ENCODE measurements around the gene MAST4. TPM values are rescaled to one million over a fixed set of nuclear protein-coding genes. Genes with fewer than 3 reads are reported as not detected.

The MAST4 gene
- total RNA-seq (10 to 100 TPM; 25.1 to 39.0 (median 30.9) TPM), polyA plus RNA-seq (10 to 100 TPM; 11.3 to 21.7 TPM), total RNA-seq (73.8 reads per million, percentile 79 among the genes with 10 or more reads in this experiment)

DNA sequence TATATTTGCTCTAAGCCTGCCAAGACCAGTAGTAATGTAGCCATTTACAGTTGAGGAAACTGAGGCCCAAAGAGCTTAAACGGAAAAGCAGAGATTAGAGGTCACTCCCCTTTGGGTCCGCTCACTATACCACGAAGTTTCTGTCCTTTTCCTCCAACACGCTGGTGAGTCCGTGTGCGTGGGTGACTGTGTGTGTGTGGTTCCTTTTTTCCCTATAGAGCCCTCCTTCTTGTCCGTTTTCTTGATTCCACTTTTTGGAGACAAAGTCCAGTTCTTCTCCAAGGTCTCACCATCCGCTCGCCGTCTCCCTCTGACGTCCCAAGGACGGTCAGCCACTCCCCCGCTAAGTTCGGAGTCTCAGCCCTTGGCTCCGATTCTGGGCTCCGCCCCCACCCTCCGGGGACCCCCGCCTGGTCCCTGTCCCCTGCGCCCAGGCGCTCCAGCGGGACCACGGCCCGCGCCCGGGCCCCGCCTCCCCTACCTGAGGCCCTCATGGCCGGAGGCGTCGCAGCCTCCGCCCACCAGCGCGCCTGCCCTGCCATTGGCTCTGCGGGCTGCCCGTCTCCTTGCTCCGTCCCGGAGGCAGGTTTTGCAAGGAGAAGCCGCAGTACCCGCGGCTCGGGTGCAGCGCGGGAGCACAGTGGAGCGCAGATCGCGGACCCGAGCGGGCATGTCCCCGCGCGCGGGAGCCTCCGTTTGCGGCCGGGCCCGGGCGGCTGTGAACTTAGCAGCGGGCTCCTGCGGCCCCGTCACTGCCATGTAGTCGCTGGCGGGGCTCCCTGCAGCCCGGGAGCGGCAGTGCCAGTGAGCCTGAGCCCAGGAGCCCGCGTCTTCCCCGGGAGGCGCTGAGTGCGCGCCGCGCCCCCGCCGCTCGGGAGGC is at the start of gene MAST4:
Gene MAST4, plus strand, starts transcription at position 638 of the 880 bp plus-strand sequence. CDS start 263 bp downstream, outside the sequence.
- ATAC-seq: peak; percentile 86
- Mint-ChIP-seq H3K4me3 (peak within 1 kb of the TSS; percentile 75 to 91 (median 81)), H3K27me3 (peaks cover 42 to 77% (median 62%) of the 10 kb centered on the region in 5 donors), H3K4me1 (peaks cover 0 to 30% (median 19%) of the 10 kb centered on the region in 7 donors), H3K27ac (peak within 1 kb of the TSS in 1 of 9 donors; percentile 22), H3K9me3 (no peaks in the 10 kb centered on the region), H3K36me3 (no peaks in the 10 kb centered on the region)
- H3K4me1 ChIP-seq (ENCODE audit: control insufficient read depth in 2 of 2, insufficient read depth in 2 of 2, low read length in 2 of 2): peaks cover 0 to 14% of the 10 kb centered on the region in 2 donors
- ChIA-PET CTCF (no interaction called here), POLR2A (no interaction called here)
- peaks cover 3 to 5% of the 10 kb centered on the region in 2 donors for H3K27me3 ChIP-seq (ENCODE audit: control insufficient read depth in 2 of 2, insufficient read depth in 2 of 2, low read length in 2 of 2)
- no peaks in the 10 kb centered on the region for H3K36me3 ChIP-seq (ENCODE audit: control insufficient read depth in 2 of 3, insufficient read depth in 3 of 3, low read length in 3 of 3)
- DNase-seq: peak in 7 of 9 donors; percentile 1 to 81 (median 23)
- no peak within 1 kb of the TSS for H3K27ac ChIP-seq (ENCODE audit: low read depth, low read length)
- no peaks in the 10 kb centered on the region for H3K9me3 ChIP-seq (ENCODE audit: control insufficient read depth in 2 of 3, low read length in 3 of 3)
- intact Hi-C loops (cut with micrococcal nuclease): loop anchor here in 1 of 2 donors (2.0 to 5.0 kb wide), 2 partner anchors 37 to 74 kb away; no protein-coding TSS in a partner anchor
- H3K4me3 ChIP-seq (ENCODE audit: low read length): peak within 1 kb of the TSS; percentile 19

DNA sequence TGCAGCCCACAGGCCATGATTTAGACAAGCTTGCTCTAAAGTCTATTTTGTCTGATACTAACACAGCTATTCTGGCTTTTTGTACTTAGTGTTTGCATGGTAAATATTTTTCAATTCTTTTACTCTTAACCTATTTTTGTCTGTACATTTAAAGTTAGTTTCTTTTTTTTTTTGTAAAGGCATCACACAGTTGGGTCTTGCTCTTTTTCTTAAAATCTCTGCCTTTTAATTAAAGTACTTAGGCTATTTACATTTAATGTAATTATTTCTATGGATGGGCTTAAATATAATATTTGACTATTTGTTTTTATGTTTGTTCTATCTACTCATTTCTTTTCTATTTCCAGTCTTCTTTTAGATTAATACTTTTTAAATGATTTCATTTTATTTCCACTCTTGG is 49.7 kb upstream of the MAST4 start:
- Mint-ChIP-seq H3K27me3 (peaks cover 0 to 13% (median 0%) of the 10 kb centered on the region in 5 donors), H3K9me3 (peaks cover 2 to 24% (median 8%) of the 10 kb centered on the region in 11 donors), H3K27ac (no peak overlapping the region), H3K4me3 (no peak overlapping the region), H3K36me3 (no peaks in the 10 kb centered on the region), H3K4me1 (peaks cover 0 to 2% (median 0%) of the 10 kb centered on the region in 7 donors)
- DNase-seq: no peak
- Histone ChIP-seq H3K27ac (ENCODE audit: low read depth, low read length) (no peak overlapping the region), H3K9me3 (ENCODE audit: control insufficient read depth in 2 of 3, low read length in 3 of 3) (no peaks in the 10 kb centered on the region), H3K4me3 (ENCODE audit: low read length) (no peak overlapping the region), H3K27me3 (ENCODE audit: control insufficient read depth in 2 of 2, insufficient read depth in 2 of 2, low read length in 2 of 2) (peaks cover 0 to 1% of the 10 kb centered on the region in 2 donors), H3K4me1 (ENCODE audit: control insufficient read depth in 2 of 2, insufficient read depth in 2 of 2, low read length in 2 of 2) (no peaks in the 10 kb centered on the region), H3K36me3 (ENCODE audit: control insufficient read depth in 2 of 3, insufficient read depth in 3 of 3, low read length in 3 of 3) (no peaks in the 10 kb centered on the region)
- no peak for ATAC-seq
- POLR2A ChIA-PET: no interaction called here
- intact Hi-C loops (cut with micrococcal nuclease): no loop called here
- CTCF ChIA-PET: no interaction called here

GRCh38 chr5:66551338-66551737 is 44.9 kb upstream of the MAST4 start:
- H3K9me3 ChIP-seq (ENCODE audit: control insufficient read depth in 2 of 3, low read length in 3 of 3): no peaks in the 10 kb centered on the region
- H3K27me3 ChIP-seq (ENCODE audit: control insufficient read depth in 2 of 2, insufficient read depth in 2 of 2, low read length in 2 of 2): peaks cover 0 to 3% of the 10 kb centered on the region in 2 donors
- ChIA-PET POLR2A (no interaction called here), CTCF (no interaction called here)
- peaks cover 0 to 5% of the 10 kb centered on the region in 2 donors for H3K4me1 ChIP-seq (ENCODE audit: control insufficient read depth in 2 of 2, insufficient read depth in 2 of 2, low read length in 2 of 2)
- DNase-seq (no peak), ATAC-seq (no peak)
- H3K4me1 Mint-ChIP-seq: peaks cover 0 to 19% (median 0%) of the 10 kb centered on the region in 7 donors
- H3K36me3 Mint-ChIP-seq: peaks cover 0 to 4% (median 0%) of the 10 kb centered on the region in 5 donors
- H3K27ac Mint-ChIP-seq: no peak overlapping the region
- intact Hi-C loops (cut with micrococcal nuclease): loop anchor here in 1 of 2 donors (10.0 kb wide), 1 partner anchor 273 kb away; no protein-coding TSS in a partner anchor
- H3K4me3 ChIP-seq (ENCODE audit: low read length): no peak overlapping the region
- peaks cover 0 to 13% (median 4%) of the 10 kb centered on the region in 5 donors for H3K27me3 Mint-ChIP-seq
- no peak overlapping the region for H3K27ac ChIP-seq (ENCODE audit: low read depth, low read length)
- peaks cover 4 to 34% (median 9%) of the 10 kb centered on the region in 11 donors for H3K9me3 Mint-ChIP-seq
- H3K4me3 Mint-ChIP-seq: no peak overlapping the region
- no peaks in the 10 kb centered on the region for H3K36me3 ChIP-seq (ENCODE audit: control insufficient read depth in 2 of 3, insufficient read depth in 3 of 3, low read length in 3 of 3)

DNA sequence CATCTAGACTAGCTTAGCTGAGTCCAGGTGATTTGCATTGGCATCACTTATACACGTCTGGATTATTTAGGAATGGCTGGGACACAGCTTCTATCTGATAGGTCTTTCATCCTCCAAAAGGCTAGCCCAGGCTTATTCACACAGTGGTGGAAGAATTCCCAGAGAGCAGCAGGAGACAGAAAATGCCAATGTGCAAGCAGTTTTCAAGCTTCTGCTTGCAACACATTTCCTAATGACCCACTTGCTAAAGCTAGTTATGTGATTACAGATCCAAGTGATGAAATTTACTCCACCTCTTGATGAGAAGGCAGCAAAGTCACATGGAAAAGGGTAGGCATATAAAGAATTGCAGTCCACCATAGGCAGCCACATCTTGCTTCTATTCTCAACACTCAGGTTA is 44.2 kb upstream of the MAST4 start:
- intact Hi-C loops (cut with micrococcal nuclease): loop anchor here in 1 of 2 donors (10.0 kb wide), 1 partner anchor 273 kb away; no protein-coding TSS in a partner anchor
- H3K36me3 Mint-ChIP-seq: peaks cover 0 to 4% (median 0%) of the 10 kb centered on the region in 5 donors
- Histone ChIP-seq H3K4me1 (ENCODE audit: control insufficient read depth in 2 of 2, insufficient read depth in 2 of 2, low read length in 2 of 2) (peaks cover 0 to 5% of the 10 kb centered on the region in 2 donors), H3K9me3 (ENCODE audit: control insufficient read depth in 2 of 3, low read length in 3 of 3) (no peaks in the 10 kb centered on the region), H3K4me3 (ENCODE audit: low read length) (no peak overlapping the region), H3K27me3 (ENCODE audit: control insufficient read depth in 2 of 2, insufficient read depth in 2 of 2, low read length in 2 of 2) (peaks cover 0 to 3% of the 10 kb centered on the region in 2 donors), H3K36me3 (ENCODE audit: control insufficient read depth in 2 of 3, insufficient read depth in 3 of 3, low read length in 3 of 3) (no peaks in the 10 kb centered on the region), H3K27ac (ENCODE audit: low read depth, low read length) (no peak overlapping the region)
- CTCF ChIA-PET: no interaction called here
- ATAC-seq: no peak
- no peak overlapping the region for H3K27ac Mint-ChIP-seq
- H3K9me3 Mint-ChIP-seq: peaks cover 4 to 34% (median 9%) of the 10 kb centered on the region in 11 donors
- H3K4me1 Mint-ChIP-seq: peaks cover 0 to 19% (median 0%) of the 10 kb centered on the region in 7 donors
- POLR2A ChIA-PET: interaction anchor here (0.8 kb wide), 1 partner anchor 391 kb away, joined by 3 read pairs; no protein-coding TSS in a partner anchor
- no peak for DNase-seq
- H3K27me3 Mint-ChIP-seq: peaks cover 0 to 13% (median 4%) of the 10 kb centered on the region in 5 donors
- no peak overlapping the region for H3K4me3 Mint-ChIP-seq

DNA sequence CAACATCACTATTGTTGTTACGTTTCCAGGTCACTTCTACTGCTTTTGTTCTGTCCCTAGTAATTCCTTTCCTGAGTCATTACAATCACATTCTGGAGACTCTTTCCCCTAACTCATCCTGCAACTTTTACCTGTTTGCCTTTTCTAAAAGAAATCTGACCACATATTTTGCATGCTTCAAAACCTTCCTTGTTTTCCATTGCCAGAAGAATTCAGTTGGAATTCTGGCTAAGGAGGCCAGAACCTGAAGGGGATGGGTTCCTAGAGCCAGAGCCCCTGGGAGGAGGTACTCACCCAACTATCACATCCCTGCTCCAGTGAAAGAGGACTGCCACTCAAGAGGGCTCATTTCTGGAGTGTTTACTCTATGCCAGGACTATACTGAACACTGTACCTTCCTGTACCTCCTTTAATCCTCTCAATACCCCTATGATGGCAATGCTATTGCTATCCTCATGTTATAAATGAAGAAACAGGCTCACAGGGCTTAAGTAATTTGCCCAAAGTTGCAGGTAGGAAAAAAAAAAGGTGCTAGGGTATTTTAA is 42.8 kb upstream of the MAST4 start:
- ChIA-PET POLR2A (no interaction called here), CTCF (no interaction called here)
- no peak overlapping the region for H3K27ac ChIP-seq (ENCODE audit: low read depth, low read length)
- ATAC-seq: no peak
- H3K9me3 ChIP-seq (ENCODE audit: control insufficient read depth in 2 of 3, low read length in 3 of 3): no peaks in the 10 kb centered on the region
- H3K36me3 ChIP-seq (ENCODE audit: control insufficient read depth in 2 of 3, insufficient read depth in 3 of 3, low read length in 3 of 3): no peaks in the 10 kb centered on the region
- no peak overlapping the region for H3K4me3 ChIP-seq (ENCODE audit: low read length)
- H3K4me1 ChIP-seq (ENCODE audit: control insufficient read depth in 2 of 2, insufficient read depth in 2 of 2, low read length in 2 of 2): peaks cover 0 to 5% of the 10 kb centered on the region in 2 donors
- intact Hi-C loops (cut with micrococcal nuclease): loop anchor here in 1 of 2 donors (10.0 kb wide), 1 partner anchor 271 kb away; no protein-coding TSS in a partner anchor
- peaks cover 0 to 3% of the 10 kb centered on the region in 2 donors for H3K27me3 ChIP-seq (ENCODE audit: control insufficient read depth in 2 of 2, insufficient read depth in 2 of 2, low read length in 2 of 2)
- H3K9me3 Mint-ChIP-seq: peaks cover 2 to 20% (median 8%) of the 10 kb centered on the region in 11 donors
- no peak overlapping the region for H3K27ac Mint-ChIP-seq
- H3K4me3 Mint-ChIP-seq: no peak overlapping the region
- H3K27me3 Mint-ChIP-seq: peaks cover 0 to 19% (median 9%) of the 10 kb centered on the region in 5 donors
- DNase-seq: no peak
- H3K4me1 Mint-ChIP-seq: peaks cover 0 to 21% (median 0%) of the 10 kb centered on the region in 7 donors
- peaks cover 0 to 4% (median 0%) of the 10 kb centered on the region in 5 donors for H3K36me3 Mint-ChIP-seq

- Histone ChIP-seq H3K27me3 (ENCODE audit: control insufficient read depth in 2 of 2, insufficient read depth in 2 of 2, low read length in 2 of 2) (peaks cover 0 to 3% of the 10 kb centered on the region in 2 donors), H3K36me3 (ENCODE audit: control insufficient read depth in 2 of 3, insufficient read depth in 3 of 3, low read length in 3 of 3) (no peaks in the 10 kb centered on the region), H3K4me1 (ENCODE audit: control insufficient read depth in 2 of 2, insufficient read depth in 2 of 2, low read length in 2 of 2) (peaks cover 0 to 5% of the 10 kb centered on the region in 2 donors), H3K4me3 (ENCODE audit: low read length) (no peak overlapping the region), H3K27ac (ENCODE audit: low read depth, low read length) (no peak overlapping the region), H3K9me3 (ENCODE audit: control insufficient read depth in 2 of 3, low read length in 3 of 3) (no peaks in the 10 kb centered on the region)
- ATAC-seq (peak; percentile 83), DNase-seq (peak in 1 of 9 donors; percentile 31)
- POLR2A ChIA-PET: no interaction called here
- Mint-ChIP-seq H3K27ac (peak overlapping the region in 1 of 9 donors; percentile 71), H3K4me1 (peaks cover 0 to 27% (median 0%) of the 10 kb centered on the region in 7 donors), H3K4me3 (peak overlapping the region in 2 of 10 donors; percentile 22 to 56), H3K9me3 (peaks cover 2 to 14% (median 6%) of the 10 kb centered on the region in 11 donors), H3K27me3 (peaks cover 0 to 14% (median 4%) of the 10 kb centered on the region in 5 donors), H3K36me3 (peaks cover 0 to 4% (median 0%) of the 10 kb centered on the region in 5 donors)
- CTCF ChIA-PET: no interaction called here
- intact Hi-C loops (cut with micrococcal nuclease): loop anchor here in 1 of 2 donors (10.0 kb wide), 1 partner anchor 271 kb away; no protein-coding TSS in a partner anchor
These were observed 42.1 kb upstream of the MAST4 start for GRCh38 chr5:66553916-66554575.
